ENCODE data around the gene C21orf58.

DNA sequence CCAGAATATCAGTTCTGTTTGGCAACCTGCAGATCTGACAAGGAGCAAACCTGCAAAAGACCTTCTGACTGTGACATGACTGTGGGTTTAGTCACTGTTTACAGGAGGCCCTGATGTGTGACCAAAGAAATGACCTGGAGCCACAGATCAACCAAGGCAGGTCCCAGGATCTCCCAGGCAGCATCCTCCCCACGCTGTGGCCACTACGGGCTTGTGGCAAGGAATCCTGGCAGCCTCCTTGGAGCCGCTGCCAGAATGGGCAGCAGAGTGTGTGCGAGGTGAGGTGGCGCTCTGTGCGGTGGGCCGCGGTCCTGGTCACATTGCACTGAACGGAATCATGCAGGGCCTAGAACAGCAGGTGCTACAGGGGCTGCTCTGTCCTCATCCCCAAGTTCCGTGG is 54.2 kb downstream of the C21orf58 start:
- TF ChIP-seq EP300 (IDR thresholded peaks at IDR 0.05) (no peak), POLR2A (IDR thresholded peaks at IDR 0.05) (no peak), POLR2AphosphoS5 (IDR thresholded peaks at IDR 0.05) (no peak)
- TF ChIP-seq, protein P1, sequence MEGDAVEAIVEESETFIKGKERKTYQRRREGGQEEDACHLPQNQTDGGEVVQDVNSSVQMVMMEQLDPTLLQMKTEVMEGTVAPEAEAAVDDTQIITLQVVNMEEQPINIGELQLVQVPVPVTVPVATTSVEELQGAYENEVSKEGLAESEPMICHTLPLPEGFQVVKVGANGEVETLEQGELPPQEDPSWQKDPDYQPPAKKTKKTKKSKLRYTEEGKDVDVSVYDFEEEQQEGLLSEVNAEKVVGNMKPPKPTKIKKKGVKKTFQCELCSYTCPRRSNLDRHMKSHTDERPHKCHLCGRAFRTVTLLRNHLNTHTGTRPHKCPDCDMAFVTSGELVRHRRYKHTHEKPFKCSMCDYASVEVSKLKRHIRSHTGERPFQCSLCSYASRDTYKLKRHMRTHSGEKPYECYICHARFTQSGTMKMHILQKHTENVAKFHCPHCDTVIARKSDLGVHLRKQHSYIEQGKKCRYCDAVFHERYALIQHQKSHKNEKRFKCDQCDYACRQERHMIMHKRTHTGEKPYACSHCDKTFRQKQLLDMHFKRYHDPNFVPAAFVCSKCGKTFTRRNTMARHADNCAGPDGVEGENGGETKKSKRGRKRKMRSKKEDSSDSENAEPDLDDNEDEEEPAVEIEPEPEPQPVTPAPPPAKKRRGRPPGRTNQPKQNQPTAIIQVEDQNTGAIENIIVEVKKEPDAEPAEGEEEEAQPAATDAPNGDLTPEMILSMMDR (IDR thresholded peaks at IDR 0.05): no peak
